Fibroblast of mammary gland (primary cell): Measurements from ENCODE around the gene TTLL5.

ENCODE experiments used
- DNase-seq: peaks from one replicate; pipeline ENCODE4 v3.0.0-alpha.2; 2010; ENCODE audit warnings: low read depth
- H3K4me3 ChIP-seq: 2 replicates; pipeline ENCODE4 v1.5.1; 2011; ENCODE audit warnings: low read depth, mild to moderate bottlenecking, low read length, moderate library complexity; ENCODE audit not compliant: control insufficient read depth
- TF ChIP-seq, protein P1 (sequence below): conservative IDR thresholded peaks from 2 replicates; pipeline ENCODE4 v1.5.1; 2011; ENCODE audit warnings: low read depth, low read length, inconsistent platforms; ENCODE audit not compliant: control insufficient read depth, insufficient read depth

Gene TTLL5

DNA sequence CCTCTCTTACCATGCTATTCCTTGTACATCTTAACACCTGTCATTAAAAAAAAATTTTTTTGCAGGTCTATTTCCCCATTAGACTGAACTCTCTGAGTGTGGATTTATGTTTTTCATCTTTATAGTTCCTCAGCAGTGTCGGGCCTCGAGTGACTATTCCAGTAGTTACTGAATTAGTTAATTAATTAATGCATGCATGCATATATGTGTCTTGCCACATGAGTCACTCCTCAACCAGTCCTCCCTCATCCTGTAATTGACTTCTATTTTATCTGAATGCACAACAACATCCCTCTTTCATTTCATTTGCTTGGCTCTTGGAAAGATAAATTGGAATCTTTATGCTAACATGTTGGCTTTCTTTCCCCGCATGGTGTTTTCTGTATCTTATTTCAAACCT is 36.0 kb upstream of the TTLL5 start:
- TF ChIP-seq, protein P1, sequence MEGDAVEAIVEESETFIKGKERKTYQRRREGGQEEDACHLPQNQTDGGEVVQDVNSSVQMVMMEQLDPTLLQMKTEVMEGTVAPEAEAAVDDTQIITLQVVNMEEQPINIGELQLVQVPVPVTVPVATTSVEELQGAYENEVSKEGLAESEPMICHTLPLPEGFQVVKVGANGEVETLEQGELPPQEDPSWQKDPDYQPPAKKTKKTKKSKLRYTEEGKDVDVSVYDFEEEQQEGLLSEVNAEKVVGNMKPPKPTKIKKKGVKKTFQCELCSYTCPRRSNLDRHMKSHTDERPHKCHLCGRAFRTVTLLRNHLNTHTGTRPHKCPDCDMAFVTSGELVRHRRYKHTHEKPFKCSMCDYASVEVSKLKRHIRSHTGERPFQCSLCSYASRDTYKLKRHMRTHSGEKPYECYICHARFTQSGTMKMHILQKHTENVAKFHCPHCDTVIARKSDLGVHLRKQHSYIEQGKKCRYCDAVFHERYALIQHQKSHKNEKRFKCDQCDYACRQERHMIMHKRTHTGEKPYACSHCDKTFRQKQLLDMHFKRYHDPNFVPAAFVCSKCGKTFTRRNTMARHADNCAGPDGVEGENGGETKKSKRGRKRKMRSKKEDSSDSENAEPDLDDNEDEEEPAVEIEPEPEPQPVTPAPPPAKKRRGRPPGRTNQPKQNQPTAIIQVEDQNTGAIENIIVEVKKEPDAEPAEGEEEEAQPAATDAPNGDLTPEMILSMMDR, result no peak
- no peak for DNase-seq
- no peak overlapping the region for H3K4me3 ChIP-seq

DNA sequence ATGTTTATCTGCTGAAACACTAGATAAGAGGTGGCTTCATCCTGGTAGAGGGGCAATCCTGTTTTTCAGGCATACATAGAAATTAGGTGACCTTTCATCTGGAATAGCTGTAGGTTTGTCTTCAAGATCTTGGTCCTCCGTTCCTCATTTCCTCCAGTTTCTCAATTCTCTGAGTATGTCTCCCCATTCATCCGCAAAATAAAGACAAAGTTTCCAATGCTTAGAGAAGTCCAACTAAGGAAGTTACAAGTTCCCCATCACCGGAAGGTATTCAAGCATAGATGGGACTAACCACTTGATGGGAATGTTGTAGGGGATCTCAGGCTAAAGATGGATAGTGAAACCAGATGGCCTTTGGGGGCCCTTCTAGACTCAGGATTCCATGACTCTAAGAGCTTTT is 34.6 kb upstream of the TTLL5 start:
- H3K4me3 ChIP-seq, result no peak overlapping the region
- no peak for DNase-seq
- TF ChIP-seq, protein P1, result no peak

DNA sequence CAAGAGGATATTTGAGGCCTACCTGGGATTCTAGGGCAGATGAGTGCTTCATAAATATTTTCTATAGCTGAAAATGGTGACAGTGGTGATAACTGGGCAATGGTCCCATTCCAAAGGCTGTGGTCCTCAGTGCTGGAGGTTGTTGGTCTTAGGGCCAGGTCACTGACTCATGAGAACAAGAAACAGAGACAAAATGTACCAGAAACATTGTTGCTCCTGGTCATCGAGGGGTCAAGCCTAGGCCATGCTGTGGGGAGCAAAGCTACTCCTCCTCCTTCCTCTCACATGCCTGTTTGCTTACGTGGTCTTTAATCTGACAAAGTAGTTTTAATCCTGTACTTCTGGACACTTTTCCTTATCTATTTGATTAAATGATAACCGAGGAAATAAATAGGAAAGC is 34.2 kb upstream of the TTLL5 start:
- peak; percentile 53 for DNase-seq
- TF ChIP-seq, protein P1, result no peak

DNA sequence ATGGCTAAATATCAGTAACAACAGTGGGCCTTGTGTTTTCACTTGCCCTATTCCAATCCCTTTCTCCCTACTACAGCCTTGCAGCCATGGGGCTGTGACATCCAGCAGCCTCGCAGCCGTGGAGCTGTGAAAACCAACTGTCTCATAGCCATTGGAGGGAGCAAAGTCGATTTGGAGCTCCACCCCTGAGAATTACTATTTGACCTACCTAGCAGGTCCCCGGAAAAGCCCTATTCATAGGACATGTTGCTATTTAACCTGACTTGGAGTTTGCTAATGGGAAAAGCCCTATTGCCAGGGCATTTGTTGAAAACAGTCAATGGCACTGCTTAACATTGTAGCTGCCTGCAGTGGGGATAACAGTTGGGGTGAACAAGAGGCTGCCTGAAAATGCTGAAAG is 33.6 kb upstream of the TTLL5 start:
- TF ChIP-seq, protein P1, result no peak
- no peak overlapping the region for H3K4me3 ChIP-seq
- no peak for DNase-seq

More for the DNA sequence above, 34.2 kb upstream of the TTLL5 start:
- no peak overlapping the region for H3K4me3 ChIP-seq

DNA sequence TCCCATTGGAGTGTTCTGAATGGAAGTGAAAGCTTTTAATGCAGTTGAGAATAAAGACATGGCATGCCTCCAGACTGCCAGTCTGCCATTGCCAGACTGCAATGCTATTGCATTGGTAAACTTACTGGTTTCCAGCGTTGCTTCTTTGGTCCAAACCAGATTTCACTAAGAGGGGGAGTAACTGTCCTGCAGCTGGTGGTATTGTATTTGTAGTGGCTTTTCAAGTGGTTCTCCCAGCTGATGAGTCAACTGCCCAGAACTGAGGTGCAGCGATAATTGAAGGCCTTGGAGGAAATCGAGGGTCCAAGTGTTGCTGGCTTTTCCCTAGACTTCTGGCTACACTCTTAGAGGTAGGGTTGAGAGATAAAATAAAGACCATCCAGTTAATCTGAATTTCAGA is 32.2 kb upstream of the TTLL5 start:
- TF ChIP-seq, protein P1, result no peak
- no peak for DNase-seq

DNA sequence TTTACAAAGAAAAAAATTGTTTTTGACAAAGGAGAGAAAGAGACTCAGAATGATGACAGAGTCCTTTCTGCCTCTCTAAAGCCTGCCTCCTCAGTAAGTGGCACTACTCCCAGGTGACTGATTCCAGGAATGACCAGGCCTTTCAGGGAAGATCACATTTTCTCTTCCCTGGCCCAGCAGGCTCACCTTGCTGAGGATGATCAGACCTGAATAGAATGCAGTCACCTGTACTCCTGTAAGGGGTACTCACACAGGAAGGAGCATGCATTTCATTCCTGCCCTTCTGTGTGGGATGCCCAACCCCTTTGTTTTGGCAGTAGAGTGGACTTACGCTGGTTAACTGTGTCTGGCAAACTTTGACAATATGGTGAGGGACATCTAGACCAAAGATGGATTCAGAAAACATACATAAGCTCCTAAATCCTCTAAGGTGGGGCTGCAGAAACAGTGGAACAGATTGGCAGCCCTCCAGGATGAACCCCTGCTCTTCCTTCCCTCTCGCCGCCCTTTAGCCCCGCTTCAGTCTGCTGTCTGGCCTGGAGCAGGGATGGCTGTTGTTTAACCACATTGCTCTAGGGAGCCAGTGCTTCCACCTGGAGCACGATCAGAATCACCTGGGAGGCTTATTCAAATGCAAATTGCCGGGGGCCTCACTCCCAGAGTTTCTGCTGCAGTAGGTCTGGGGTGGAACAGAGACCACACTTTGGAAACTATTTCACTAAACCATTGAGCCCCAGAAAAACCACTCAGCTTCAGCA is 30.2 kb upstream of the TTLL5 start:
- no peak for DNase-seq
- TF ChIP-seq, protein P1, result no peak
- H3K4me3 ChIP-seq, result no peak overlapping the region

More for the DNA sequence above, 32.2 kb upstream of the TTLL5 start:
- no peak overlapping the region for H3K4me3 ChIP-seq
